ENCODE results near the gene EBPL.

The EBPL gene

GRCh38 chr13:49670828-49671227 is 20.5 kb downstream of the EBPL start (continued):
- TF ChIP-seq ZBTB1 (tag by site-specific recombination; IDR thresholded peaks at IDR 0.05) (no peak), ZNF37A (tag by site-specific recombination; IDR thresholded peaks at IDR 0.05) (no peak), ZSCAN23 (tag by site-specific recombination; IDR thresholded peaks at IDR 0.05) (no peak), ZNF48 (tag by site-specific recombination; IDR thresholded peaks at IDR 0.05) (no peak), ZNF133 (tag by site-specific recombination; IDR thresholded peaks at IDR 0.05) (no peak), OSR2 (tag by site-specific recombination; IDR thresholded peaks at IDR 0.05) (peak; percentile 57; the same call in 1 of the 2 replicates), KLF8 (tag by site-specific recombination; IDR thresholded peaks at IDR 0.05) (no peak), TCF7L2 (IDR thresholded peaks at IDR 0.05; ENCODE audit: borderline replicate concordance, low read depth, low read length) (no peak), ZNF664 (tag by site-specific recombination; IDR thresholded peaks at IDR 0.05) (peak; percentile 23; the same call in 1 of the 2 replicates), ZEB2 (tag by site-specific recombination; IDR thresholded peaks at IDR 0.05) (peak; percentile 49; the same call in 1 of the 2 replicates), ZNF677 (tag by site-specific recombination; IDR thresholded peaks at IDR 0.05) (no peak), ZNF146 (tag by site-specific recombination; IDR thresholded peaks at IDR 0.05) (no peak), ZNF521 (tag by site-specific recombination; IDR thresholded peaks at IDR 0.05) (no peak), ZNF391 (tag by site-specific recombination; IDR thresholded peaks at IDR 0.05; ENCODE audit: borderline replicate concordance, low read depth) (no peak), ZNF561 (tag by site-specific recombination; IDR thresholded peaks at IDR 0.05; ENCODE audit: borderline replicate concordance) (no peak), ZNF24 (tag by site-specific recombination; IDR thresholded peaks at IDR 0.05) (no peak), ZNF354C (tag by site-specific recombination; IDR thresholded peaks at IDR 0.05; ENCODE audit: borderline replicate concordance, low read depth) (no peak), ZNF488 (tag by site-specific recombination; IDR thresholded peaks at IDR 0.05) (no peak), KLF17 (tag by site-specific recombination; IDR thresholded peaks at IDR 0.05) (no peak), SALL2 (tag by site-specific recombination; IDR thresholded peaks at IDR 0.05; ENCODE audit: borderline replicate concordance) (no peak), ZNF341 (tag by site-specific recombination; IDR thresholded peaks at IDR 0.05; ENCODE audit: low read depth) (no peak), YY2 (tag by site-specific recombination; IDR thresholded peaks at IDR 0.05) (no peak), ZNF623 (tag by site-specific recombination; IDR thresholded peaks at IDR 0.05) (no peak), ZNF10 (tag by site-specific recombination; IDR thresholded peaks at IDR 0.05) (0 out of 2 replicates have a peak, but pooled peaks have one; percentile 2), ZBTB44 (tag by site-specific recombination; IDR thresholded peaks at IDR 0.05) (0 out of 2 replicates have a peak, but pooled peaks have one; percentile 20), OVOL3 (tag by site-specific recombination; IDR thresholded peaks at IDR 0.05) (no peak), ZNF404 (tag by site-specific recombination; IDR thresholded peaks at IDR 0.05) (no peak), ZNF19 (tag by site-specific recombination; IDR thresholded peaks at IDR 0.05; ENCODE audit: low read depth) (no peak)
